ENCODE data around the gene KCNG3. TPM values are rescaled to one million over a fixed set of nuclear protein-coding genes. Genes with fewer than 3 reads are reported as not detected.

The KCNG3 gene, protein sequence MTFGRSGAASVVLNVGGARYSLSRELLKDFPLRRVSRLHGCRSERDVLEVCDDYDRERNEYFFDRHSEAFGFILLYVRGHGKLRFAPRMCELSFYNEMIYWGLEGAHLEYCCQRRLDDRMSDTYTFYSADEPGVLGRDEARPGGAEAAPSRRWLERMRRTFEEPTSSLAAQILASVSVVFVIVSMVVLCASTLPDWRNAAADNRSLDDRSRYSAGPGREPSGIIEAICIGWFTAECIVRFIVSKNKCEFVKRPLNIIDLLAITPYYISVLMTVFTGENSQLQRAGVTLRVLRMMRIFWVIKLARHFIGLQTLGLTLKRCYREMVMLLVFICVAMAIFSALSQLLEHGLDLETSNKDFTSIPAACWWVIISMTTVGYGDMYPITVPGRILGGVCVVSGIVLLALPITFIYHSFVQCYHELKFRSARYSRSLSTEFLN
- under 1 TPM in 1 of 2 donors, not detected in 1; 0.05 TPM for total RNA-seq
- long read RNA-seq, donor 1 = 0 reads
- long read RNA-seq, donor 2 = 0 reads

DNA sequence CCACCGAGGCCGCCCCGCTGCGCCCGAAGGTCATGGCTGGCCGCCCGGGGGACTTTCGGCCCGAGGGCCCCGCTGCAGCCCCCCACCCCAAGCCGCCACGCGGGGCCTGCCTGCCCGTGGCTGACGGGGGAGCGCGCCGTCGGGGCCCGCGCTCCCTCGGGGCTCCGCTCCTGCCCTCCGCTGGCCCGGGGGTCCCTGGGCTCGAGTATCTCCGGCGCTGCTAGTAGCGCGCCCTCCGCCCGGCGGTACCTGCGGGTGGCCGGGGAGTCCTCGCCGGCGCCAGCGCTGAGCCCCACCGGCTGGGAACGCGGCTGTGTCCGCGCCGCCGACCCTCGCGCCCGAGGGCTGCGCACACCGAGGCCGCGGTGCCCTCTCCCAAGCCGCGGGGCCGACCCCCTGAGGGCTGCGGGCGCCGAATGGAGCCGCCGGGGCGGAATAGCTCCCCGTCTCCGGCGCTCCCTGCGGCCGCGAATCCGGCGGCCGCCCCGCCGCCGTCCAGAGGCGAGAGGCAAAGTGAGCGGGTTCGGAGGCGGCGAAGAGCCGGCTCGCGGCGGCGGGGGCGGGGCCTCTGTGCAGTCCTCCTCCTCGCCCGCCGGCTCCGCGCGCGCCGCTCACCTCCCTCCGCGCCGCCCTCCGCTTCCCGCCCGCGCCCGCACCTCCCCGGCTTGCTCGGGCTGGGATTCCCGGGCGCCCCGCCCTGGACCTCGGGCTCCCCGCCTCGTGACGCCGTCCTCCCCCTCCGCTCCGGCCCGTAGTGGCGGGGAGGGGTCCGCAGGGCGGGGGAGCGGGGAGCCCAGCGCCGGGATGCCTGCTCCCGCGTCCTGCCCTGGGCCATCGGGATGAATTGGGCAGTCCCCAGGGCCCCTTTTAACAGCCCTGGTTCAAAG, at the start of gene KCNG3:
KCNG3 (minus strand) TSS at position 515 of the 887 bp plus-strand sequence; CDS start at position 34, 481 bp downstream.
- intact Hi-C loops (cut with DNase I) = no loop called here
- DNase-seq (ENCODE audit: low spot score) = no peak

- DNase-seq (ENCODE audit: low spot score) = no peak
- intact Hi-C loops (cut with DNase I) = no loop called here
Measured at GRCh38 chr2:42542871-42543270, 49.1 kb upstream of the KCNG3 start.

- no peak for DNase-seq (ENCODE audit: low spot score)
- intact Hi-C loops (cut with DNase I) = no loop called here
Measured at GRCh38 chr2:42537493-42537892, 43.7 kb upstream of the KCNG3 start.

- DNase-seq (ENCODE audit: low spot score) = no peak
- intact Hi-C loops (cut with DNase I) = no loop called here
Measured at GRCh38 chr2:42532397-42532796, 38.6 kb upstream of the KCNG3 start.

DNA sequence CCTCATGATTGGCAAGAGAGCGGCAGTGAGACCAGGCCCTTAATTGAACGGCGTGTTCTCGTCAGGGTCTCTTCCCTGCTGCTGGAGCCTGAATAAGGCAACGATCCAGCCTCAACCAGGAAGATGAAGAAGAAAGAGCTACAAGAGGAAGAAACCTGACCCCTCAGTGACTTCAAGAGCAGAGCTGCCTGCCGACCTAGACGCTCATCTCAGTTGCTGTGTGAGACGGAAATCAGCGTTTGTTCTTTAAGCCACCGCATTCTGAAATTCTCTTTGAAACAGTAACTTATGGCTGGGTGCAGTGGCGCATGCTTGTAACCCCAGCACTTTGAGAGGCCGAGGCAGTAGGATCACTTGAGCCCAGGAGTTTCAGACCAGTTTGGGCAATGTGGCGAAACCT, 29.6 kb upstream of the KCNG3 start:
- DNase-seq (ENCODE audit: low spot score) = no peak
- intact Hi-C loops (cut with DNase I) = no loop called here

GRCh38 chr2:42522035-42522434, 28.3 kb upstream of the KCNG3 start:
- no peak for DNase-seq (ENCODE audit: low spot score)
- intact Hi-C loops (cut with DNase I) = no loop called here

DNA sequence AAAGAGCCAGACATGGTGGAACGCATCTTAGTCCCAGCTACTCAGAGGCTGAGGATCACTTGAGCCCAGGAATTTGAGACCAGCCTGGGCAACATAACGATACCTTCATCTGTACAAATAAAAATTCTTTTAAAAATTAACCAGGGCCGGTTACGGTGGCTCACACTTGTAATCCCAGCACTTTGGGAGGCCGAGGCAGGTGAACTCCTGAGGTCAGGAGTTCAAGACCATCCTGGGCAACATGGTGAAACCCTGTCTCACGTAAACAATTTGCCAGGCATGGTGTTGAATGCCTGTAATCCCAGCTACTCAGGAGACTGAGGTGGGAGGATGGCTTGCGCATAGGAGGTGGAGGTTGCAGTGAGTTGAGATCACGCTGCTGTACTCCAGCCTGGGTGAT, 25.8 kb upstream of the KCNG3 start:
- DNase-seq (ENCODE audit: low spot score) = no peak
- intact Hi-C loops (cut with DNase I) = no loop called here

DNA sequence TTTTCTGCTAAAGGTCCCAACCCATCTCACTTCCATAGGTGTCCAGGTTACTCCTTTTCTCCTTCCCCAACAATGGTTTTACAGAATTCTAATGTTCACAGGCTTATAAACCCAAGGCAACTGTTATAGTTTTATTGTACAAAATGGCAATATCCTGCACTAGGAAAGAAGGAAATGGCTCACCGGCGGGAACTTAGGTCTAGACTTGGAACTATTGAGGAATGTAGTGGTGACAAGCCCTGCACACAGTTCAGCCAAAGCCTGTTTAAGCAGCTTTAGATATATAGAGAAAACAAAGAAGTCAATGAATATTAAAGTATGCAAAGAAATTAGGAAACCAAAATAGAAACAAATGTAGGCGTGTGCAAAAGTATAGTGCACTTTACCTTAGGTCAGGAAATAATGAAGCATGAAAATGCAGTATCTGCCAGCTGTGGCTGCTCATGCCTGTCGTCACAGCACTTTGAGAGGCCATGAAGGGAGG, 22.7 kb upstream of the KCNG3 start:
- peak; percentile 8 for DNase-seq (ENCODE audit: low spot score)
- intact Hi-C loops (cut with DNase I) = no loop called here

GRCh38 chr2:42513252-42513918, 19.6 kb upstream of the KCNG3 start:
- intact Hi-C loops (cut with DNase I) = no loop called here
- peak; percentile 48 for DNase-seq (ENCODE audit: low spot score)

- intact Hi-C loops (cut with DNase I) = no loop called here
- DNase-seq (ENCODE audit: low spot score) = no peak
Measured at GRCh38 chr2:42510608-42511243, 16.9 kb upstream of the KCNG3 start.

GRCh38 chr2:42510191-42510590, 16.4 kb upstream of the KCNG3 start:
- DNase-seq (ENCODE audit: low spot score) = no peak
- intact Hi-C loops (cut with DNase I) = no loop called here

DNA sequence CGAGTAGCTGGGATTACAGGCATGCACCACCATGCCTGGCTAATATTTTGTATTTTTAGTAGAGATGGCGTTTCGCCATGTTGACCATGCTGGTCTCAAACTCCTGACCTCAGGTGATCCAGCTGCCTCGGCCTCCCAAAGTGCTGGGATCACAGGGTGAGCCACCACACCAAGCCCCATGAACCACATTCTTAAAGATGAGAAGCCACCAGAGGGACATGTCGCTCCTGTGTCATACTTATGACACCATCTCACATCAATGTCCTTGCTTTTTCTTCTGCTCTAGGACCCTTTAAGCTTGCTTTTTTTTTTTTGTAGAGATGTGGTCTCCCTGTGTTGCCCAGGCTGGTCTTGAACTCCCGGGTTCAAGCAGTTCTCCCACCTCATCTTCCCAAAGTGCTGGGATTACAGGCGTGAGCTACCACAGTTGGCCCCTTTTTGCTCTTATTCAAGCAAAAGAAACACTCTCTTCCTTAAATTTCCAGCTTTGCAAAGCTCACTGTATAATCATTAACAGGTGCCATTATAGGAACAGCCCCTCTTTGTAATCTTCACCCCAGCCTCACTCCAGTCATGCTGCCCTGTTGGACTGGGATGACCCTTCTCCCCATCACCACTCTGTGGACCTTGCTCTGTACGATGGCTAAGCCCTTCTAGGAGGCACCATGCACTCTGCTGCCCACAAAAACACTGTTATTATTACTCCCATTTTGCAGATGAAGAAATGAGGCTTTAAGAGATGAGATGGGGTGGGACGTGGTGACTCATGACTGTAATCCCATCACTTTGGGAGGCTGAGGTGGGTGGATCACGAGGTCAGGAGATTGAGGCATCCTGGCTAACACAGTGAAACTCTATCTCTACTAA, 10.8 kb upstream of the KCNG3 start:
- intact Hi-C loops (cut with DNase I) = no loop called here
- DNase-seq (ENCODE audit: low spot score) = no peak

GRCh38 chr2:42503291-42503690, 9.5 kb upstream of the KCNG3 start:
- no peak for DNase-seq (ENCODE audit: low spot score)
- intact Hi-C loops (cut with DNase I) = no loop called here

DNA sequence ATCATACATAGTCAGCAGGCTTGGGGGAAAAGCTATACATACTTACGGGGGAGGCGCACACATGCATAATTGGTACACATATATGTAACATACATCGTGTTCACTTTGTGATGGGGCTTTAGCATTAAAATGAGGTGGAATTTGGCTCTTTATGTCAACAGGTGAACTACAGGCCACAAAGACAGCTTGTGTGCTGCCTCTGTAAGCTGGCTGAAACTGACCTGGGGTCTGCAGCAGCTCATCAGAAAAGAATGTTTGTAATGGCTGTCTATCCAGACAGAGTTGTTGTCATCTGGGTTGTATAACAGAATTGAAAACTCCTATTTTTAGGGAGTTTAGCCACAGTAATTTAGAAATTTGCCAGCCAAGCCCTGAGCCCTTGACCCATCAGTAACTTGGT, 4.7 kb upstream of the KCNG3 start:
- DNase-seq (ENCODE audit: low spot score) = no peak
- intact Hi-C loops (cut with DNase I) = loop anchor here in 1 of 2 donors (5.0 kb wide), 1 partner anchor 164 kb away; no protein-coding TSS in a partner anchor

DNA sequence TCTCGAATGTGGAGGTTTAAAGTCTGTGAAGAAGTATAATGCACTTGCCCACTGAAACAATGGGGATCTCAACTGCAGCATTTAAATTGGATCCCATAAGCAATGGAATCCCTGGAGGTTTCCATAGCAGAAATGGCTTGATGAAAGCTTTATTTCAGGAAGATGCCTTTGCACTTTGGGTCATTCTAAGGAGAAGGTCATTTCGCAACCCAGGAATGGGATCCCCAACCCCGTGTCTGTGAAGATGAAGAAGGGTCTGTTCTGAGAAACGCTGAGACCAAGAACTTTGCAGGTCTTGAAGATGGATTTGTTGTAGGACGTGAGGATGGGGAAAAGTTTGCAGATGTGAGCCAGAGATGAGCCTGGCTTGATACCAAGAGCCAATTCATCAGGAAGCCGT, 1.8 kb upstream of the KCNG3 start:
- intact Hi-C loops (cut with DNase I) = loop anchor here in 1 of 2 donors (5.0 kb wide), 1 partner anchor 167 kb away; no protein-coding TSS in a partner anchor

DNA sequence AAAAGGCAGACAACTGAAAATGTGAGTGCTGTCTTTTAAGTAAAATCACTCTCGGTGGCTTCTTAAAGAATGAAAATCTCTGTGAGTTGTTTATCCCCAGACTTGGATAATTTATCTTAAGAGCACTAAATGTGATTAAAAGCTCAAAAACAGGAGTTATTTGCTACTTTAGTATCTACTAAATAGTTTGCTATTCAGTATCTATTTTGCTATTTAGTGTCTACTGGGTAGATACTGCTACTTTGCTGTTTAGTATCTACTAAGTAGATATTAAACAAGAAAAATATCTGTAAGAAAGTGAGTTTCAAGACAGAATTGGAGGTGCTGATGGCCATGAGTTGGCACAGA, 1.4 kb upstream of the KCNG3 start:
- no peak for DNase-seq (ENCODE audit: low spot score)
- intact Hi-C loops (cut with DNase I) = loop anchor here in 1 of 2 donors (5.0 kb wide), 1 partner anchor 167 kb away; no protein-coding TSS in a partner anchor

More for the DNA sequence above, 1.8 kb upstream of the KCNG3 start:
- DNase-seq (ENCODE audit: low spot score) = no peak

- peak; percentile 88 for DNase-seq (ENCODE audit: low spot score)
- intact Hi-C loops (cut with DNase I) = loop anchor here in 1 of 2 donors (5.0 kb wide), 1 partner anchor 168 kb away; no protein-coding TSS in a partner anchor
Measured at GRCh38 chr2:42494355-42495233, 812 bp upstream of the KCNG3 start.
